ENCODE data around the gene MFSD6L.

The MFSD6L gene, protein sequence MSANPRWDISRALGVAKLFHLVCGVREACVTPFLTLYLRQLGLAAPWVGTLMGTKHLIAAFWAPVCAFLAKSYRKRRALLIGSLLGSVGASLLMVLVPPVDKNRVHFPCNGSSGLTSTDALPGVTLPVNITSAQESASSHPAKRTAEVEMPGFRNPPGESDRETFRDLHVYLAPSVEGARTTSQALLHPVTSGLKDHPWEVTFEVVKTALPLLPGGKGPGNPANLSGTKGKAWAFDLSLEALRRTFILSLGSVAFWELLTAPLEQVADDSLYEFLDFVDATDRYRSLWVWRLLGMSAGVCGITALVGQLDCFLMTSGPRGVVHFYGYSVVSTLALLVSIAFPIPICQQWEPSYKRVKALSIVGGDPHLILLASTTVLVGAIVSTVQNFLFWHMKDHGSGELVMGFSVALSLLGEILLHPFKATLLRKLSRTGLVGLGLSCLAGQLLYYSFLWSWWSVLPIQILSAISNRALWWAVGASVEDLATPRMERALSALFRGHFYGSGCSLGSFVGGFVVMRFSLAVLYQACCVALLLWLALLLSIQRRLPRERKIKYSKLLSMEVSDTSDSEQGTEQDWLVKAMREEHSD

DNA sequence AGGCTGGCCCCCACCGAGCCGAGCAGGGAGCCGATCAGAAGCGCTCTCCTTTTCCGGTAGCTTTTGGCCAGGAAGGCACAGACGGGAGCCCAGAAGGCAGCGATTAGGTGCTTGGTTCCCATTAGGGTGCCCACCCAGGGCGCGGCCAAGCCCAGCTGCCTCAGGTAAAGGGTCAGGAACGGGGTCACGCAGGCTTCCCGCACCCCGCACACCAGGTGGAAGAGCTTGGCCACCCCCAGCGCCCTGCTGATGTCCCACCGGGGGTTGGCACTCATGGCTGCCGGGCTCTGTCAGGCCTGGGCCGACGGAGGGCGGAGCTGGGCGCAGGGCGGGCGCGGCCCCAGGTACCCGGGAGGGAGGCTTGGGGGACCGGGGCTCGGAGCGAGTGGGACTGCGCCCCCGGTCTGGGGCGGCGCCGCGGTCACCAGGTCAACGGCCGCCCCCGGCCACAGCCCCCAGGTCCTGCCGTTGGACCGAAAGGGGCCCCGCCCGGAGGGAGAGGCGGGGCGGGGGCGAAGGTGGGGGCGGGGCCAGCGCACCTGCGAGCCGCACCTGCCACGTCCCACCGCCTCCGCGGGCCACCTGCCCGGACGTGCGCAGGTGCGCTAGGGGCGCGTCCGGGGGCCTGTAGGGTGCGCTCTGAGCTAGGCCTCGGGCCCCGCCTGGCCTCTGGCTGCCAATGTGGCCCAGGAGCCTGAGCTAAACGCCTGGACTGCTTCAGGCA lies at the start of gene MFSD6L:
MFSD6L (minus strand) TSS at position 520 of the 724 bp plus-strand sequence; CDS start at position 275, 245 bp downstream.
- Histone ChIP-seq H3K4me3 (ENCODE audit: low read depth in 1 of 2, low read length in 2 of 2) (no peak within 1 kb of the TSS), H3K9ac (ENCODE audit: low read depth, low read length) (no peak within 1 kb of the TSS), H2AFZ (ENCODE audit: low read depth, low read length) (no peak within 1 kb of the TSS), H3K79me2 (ENCODE audit: insufficient read depth, low read length) (no peaks in the 10 kb centered on the region), H3K4me1 (ENCODE audit: insufficient read depth, low read length) (no peaks in the 10 kb centered on the region; the same call in 1 of the 2 replicates), H3K4me2 (ENCODE audit: insufficient read depth, low read length) (no peak within 1 kb of the TSS), H3K9me3 (ENCODE audit: insufficient read depth, low read length, severe bottlenecking) (no peaks in the 10 kb centered on the region), H3K27ac (ENCODE audit: low read length) (no peak within 1 kb of the TSS), H4K20me1 (ENCODE audit: insufficient read depth, low read length) (no peaks in the 10 kb centered on the region), H3K27me3 (ENCODE audit: insufficient read depth, low read length, poor library complexity) (no peaks in the 10 kb centered on the region), H3K36me3 (ENCODE audit: insufficient read depth, low read length) (peaks cover 23% of the 10 kb centered on the region)
- no peak for TF ChIP-seq EZH2 (IDR thresholded peaks at IDR 0.05; ENCODE audit: borderline replicate concordance, low read depth, low read length, severe bottlenecking)
- TF ChIP-seq, protein P1, sequence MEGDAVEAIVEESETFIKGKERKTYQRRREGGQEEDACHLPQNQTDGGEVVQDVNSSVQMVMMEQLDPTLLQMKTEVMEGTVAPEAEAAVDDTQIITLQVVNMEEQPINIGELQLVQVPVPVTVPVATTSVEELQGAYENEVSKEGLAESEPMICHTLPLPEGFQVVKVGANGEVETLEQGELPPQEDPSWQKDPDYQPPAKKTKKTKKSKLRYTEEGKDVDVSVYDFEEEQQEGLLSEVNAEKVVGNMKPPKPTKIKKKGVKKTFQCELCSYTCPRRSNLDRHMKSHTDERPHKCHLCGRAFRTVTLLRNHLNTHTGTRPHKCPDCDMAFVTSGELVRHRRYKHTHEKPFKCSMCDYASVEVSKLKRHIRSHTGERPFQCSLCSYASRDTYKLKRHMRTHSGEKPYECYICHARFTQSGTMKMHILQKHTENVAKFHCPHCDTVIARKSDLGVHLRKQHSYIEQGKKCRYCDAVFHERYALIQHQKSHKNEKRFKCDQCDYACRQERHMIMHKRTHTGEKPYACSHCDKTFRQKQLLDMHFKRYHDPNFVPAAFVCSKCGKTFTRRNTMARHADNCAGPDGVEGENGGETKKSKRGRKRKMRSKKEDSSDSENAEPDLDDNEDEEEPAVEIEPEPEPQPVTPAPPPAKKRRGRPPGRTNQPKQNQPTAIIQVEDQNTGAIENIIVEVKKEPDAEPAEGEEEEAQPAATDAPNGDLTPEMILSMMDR (IDR thresholded peaks at IDR 0.05; ENCODE audit: borderline replicate concordance, extremely low read depth, low read length, poor library complexity, severe bottlenecking), result peak; percentile 16
- DNase-seq (no peak), ATAC-seq (ENCODE audit: insufficient read depth, low read depth) (no peak)

DNA sequence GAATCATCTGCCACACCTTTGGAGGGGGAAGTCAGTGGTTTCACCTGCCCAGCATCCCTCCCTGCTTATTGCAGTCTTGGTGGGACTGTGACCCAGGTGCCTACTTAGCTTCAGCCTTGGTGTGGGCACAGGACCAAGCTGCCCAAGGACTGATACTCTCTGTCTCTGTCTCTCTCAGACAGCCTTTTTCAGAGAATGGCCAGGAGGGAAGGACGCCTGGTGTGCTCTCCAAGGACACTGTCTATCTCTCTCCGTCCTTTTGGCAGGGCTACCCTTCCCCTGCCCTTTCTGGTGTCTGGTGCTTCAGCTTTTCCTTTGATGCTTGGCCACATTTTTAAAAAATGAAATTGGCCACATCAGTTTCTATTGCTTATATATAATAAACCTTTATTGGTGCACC lies 48.7 kb upstream of the MFSD6L start:
- H3K27me3 ChIP-seq (ENCODE audit: insufficient read depth, low read length, poor library complexity), result no peaks in the 10 kb centered on the region
- no peaks in the 10 kb centered on the region; the same call in 1 of the 2 replicates for H4K20me1 ChIP-seq (ENCODE audit: insufficient read depth, low read length)
- no peak for TF ChIP-seq EZH2 (IDR thresholded peaks at IDR 0.05; ENCODE audit: borderline replicate concordance, low read depth, low read length, severe bottlenecking)
- TF ChIP-seq, protein P1 (IDR thresholded peaks at IDR 0.05; ENCODE audit: borderline replicate concordance, extremely low read depth, low read length, poor library complexity, severe bottlenecking), result no peak
- ATAC-seq (ENCODE audit: insufficient read depth, low read depth) (no peak), DNase-seq (no peak)
- no peak overlapping the region for H3K9ac ChIP-seq (ENCODE audit: low read depth, low read length)
- H3K4me2 ChIP-seq (ENCODE audit: insufficient read depth, low read length), result no peak overlapping the region
- no peak overlapping the region for H3K4me3 ChIP-seq (ENCODE audit: low read depth in 1 of 2, low read length in 2 of 2)
- H3K27ac ChIP-seq (ENCODE audit: low read length), result no peak overlapping the region
- H3K9me3 ChIP-seq (ENCODE audit: insufficient read depth, low read length, severe bottlenecking), result no peaks in the 10 kb centered on the region
- no peak overlapping the region for H2AFZ ChIP-seq (ENCODE audit: low read depth, low read length)
- peaks cover 11% of the 10 kb centered on the region for H3K79me2 ChIP-seq (ENCODE audit: insufficient read depth, low read length)
- peaks cover 19% of the 10 kb centered on the region for H3K4me1 ChIP-seq (ENCODE audit: insufficient read depth, low read length)
- H3K36me3 ChIP-seq (ENCODE audit: insufficient read depth, low read length), result peaks cover 55% of the 10 kb centered on the region

DNA sequence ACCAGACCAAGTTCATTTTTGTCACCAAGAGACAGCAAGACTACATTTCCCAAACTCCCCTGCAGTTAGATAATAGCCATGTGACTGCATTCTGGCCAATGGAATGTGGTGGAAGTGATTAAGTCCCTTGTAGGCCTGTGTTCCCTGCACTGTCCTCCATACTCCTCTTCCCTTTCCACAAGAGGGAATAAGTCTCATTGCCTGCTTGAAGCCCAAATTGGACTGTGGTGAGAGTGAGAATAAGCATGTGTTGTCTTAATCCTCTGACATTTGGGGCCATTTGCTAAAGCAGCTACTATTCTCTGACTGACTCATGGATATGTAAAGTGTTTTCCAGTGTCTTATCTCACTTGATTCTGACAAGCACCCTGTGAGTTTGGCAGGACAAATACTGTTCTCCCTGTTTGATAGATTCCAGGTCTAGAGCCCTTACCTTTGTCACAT lies 47.6 kb upstream of the MFSD6L start:
- H3K9me3 ChIP-seq (ENCODE audit: insufficient read depth, low read length, severe bottlenecking), result no peaks in the 10 kb centered on the region
- peaks cover 59% of the 10 kb centered on the region for H3K36me3 ChIP-seq (ENCODE audit: insufficient read depth, low read length)
- no peak overlapping the region for H2AFZ ChIP-seq (ENCODE audit: low read depth, low read length)
- H3K4me1 ChIP-seq (ENCODE audit: insufficient read depth, low read length), result peaks cover 30% of the 10 kb centered on the region
- no peaks in the 10 kb centered on the region; the same call in 1 of the 2 replicates for H4K20me1 ChIP-seq (ENCODE audit: insufficient read depth, low read length)
- no peaks in the 10 kb centered on the region for H3K27me3 ChIP-seq (ENCODE audit: insufficient read depth, low read length, poor library complexity)
- peaks cover 5% of the 10 kb centered on the region for H3K79me2 ChIP-seq (ENCODE audit: insufficient read depth, low read length)
- DNase-seq, result no peak
- no peak overlapping the region for H3K4me2 ChIP-seq (ENCODE audit: insufficient read depth, low read length)
- H3K27ac ChIP-seq (ENCODE audit: low read length), result no peak overlapping the region
- ATAC-seq (ENCODE audit: insufficient read depth, low read depth), result peak; percentile 69
- no peak overlapping the region for H3K4me3 ChIP-seq (ENCODE audit: low read depth in 1 of 2, low read length in 2 of 2)
- no peak overlapping the region for H3K9ac ChIP-seq (ENCODE audit: low read depth, low read length)
- TF ChIP-seq, protein P1 (IDR thresholded peaks at IDR 0.05; ENCODE audit: borderline replicate concordance, extremely low read depth, low read length, poor library complexity, severe bottlenecking), result no peak
- TF ChIP-seq EZH2 (IDR thresholded peaks at IDR 0.05; ENCODE audit: borderline replicate concordance, low read depth, low read length, severe bottlenecking), result no peak
